ENCODE results near the gene DPYSL5.
"Not testable (repeated sequence)": the region's sequence is repeated elsewhere in the genome, so short reads cannot be mapped to it uniquely, and the experiment has no call there.

The DPYSL5 gene

GRCh38 chr2:26864226-26864625, 16.3 kb downstream of the DPYSL5 start:
- no peak for DNase-seq
- intact Hi-C loops (cut with DNase I), result no loop called here

GRCh38 chr2:26864646-26865045, 16.7 kb downstream of the DPYSL5 start:
- intact Hi-C loops (cut with DNase I), result no loop called here
- DNase-seq, result peak in 1 of 42 donors; percentile 28

GRCh38 chr2:26870585-26871095, 22.7 kb downstream of the DPYSL5 start:
- peak in 1 of 42 donors; percentile 6 for DNase-seq
- intact Hi-C loops (cut with DNase I), result no loop called here

- intact Hi-C loops (cut with DNase I), result no loop called here
- peak in 20 of 42 donors; percentile 13 to 78 (median 62) for DNase-seq
These were observed 25.5 kb downstream of the DPYSL5 start for GRCh38 chr2:26873286-26873983.

GRCh38 chr2:26874514-26874913, 26.6 kb downstream of the DPYSL5 start:
- intact Hi-C loops (cut with DNase I), result no loop called here
- DNase-seq, result peak in 3 of 42 donors; percentile 16 to 55 (median 19)

- intact Hi-C loops (cut with DNase I), result no loop called here
- DNase-seq, result peak in 23 of 42 donors; percentile 17 to 80 (median 51)
These were observed 27.2 kb downstream of the DPYSL5 start for GRCh38 chr2:26875065-26875634.

- no peak for DNase-seq
- intact Hi-C loops (cut with DNase I), result no loop called here
These were observed 27.9 kb downstream of the DPYSL5 start for GRCh38 chr2:26875808-26876207.

- intact Hi-C loops (cut with DNase I), result no loop called here
- peak in 2 of 42 donors; percentile 6 to 8 for DNase-seq
These were observed 28.3 kb downstream of the DPYSL5 start for GRCh38 chr2:26876260-26876659.

GRCh38 chr2:26877276-26877675, 29.3 kb downstream of the DPYSL5 start:
- DNase-seq, result peak in 3 of 42 donors; percentile 11 to 36 (median 15)
- intact Hi-C loops (cut with DNase I), result no loop called here

- peak in 2 of 42 donors; percentile 6 to 12 for DNase-seq
- intact Hi-C loops (cut with DNase I), result no loop called here
These were observed 32.2 kb downstream of the DPYSL5 start for GRCh38 chr2:26880161-26880560.

- intact Hi-C loops (cut with DNase I), result no loop called here
- DNase-seq, result peak in 3 of 42 donors; percentile 6 to 11 (median 6)
These were observed 33.0 kb downstream of the DPYSL5 start for GRCh38 chr2:26880910-26881435.

- intact Hi-C loops (cut with DNase I), result not testable (repeated sequence)
- peak in 6 of 42 donors; percentile 2 to 16 (median 7) for DNase-seq
These were observed 34.3 kb downstream of the DPYSL5 start for GRCh38 chr2:26882220-26882619.

GRCh38 chr2:26883956-26884355, 36.0 kb downstream of the DPYSL5 start:
- DNase-seq, result peak in 7 of 42 donors; percentile 7 to 32 (median 16)
- intact Hi-C loops (cut with DNase I), result no loop called here

- intact Hi-C loops (cut with DNase I), result no loop called here
- DNase-seq, result peak in 8 of 42 donors; percentile 6 to 34 (median 12)
These were observed 36.6 kb downstream of the DPYSL5 start for GRCh38 chr2:26884486-26884885.

GRCh38 chr2:26885651-26886329, 37.9 kb downstream of the DPYSL5 start:
- peak in 6 of 42 donors; percentile 4 to 29 (median 8) for DNase-seq
- intact Hi-C loops (cut with DNase I), result no loop called here

- intact Hi-C loops (cut with DNase I), result no loop called here
These were observed 38.8 kb downstream of the DPYSL5 start for GRCh38 chr2:26886736-26887135.

GRCh38 chr2:26887151-26887550, 39.2 kb downstream of the DPYSL5 start:
- peak in 5 of 42 donors; percentile 16 to 37 (median 23) for DNase-seq
- intact Hi-C loops (cut with DNase I), result no loop called here

More at GRCh38 chr2:26886736-26887135, 38.8 kb downstream of the DPYSL5 start:
- DNase-seq, result peak in 3 of 42 donors; percentile 5 to 11 (median 9)

- peak in 6 of 42 donors; percentile 5 to 26 (median 12) for DNase-seq
- intact Hi-C loops (cut with DNase I), result no loop called here
These were observed 41.9 kb downstream of the DPYSL5 start for GRCh38 chr2:26889796-26890195.

- peak in 9 of 42 donors; percentile 6 to 32 (median 10) for DNase-seq
- intact Hi-C loops (cut with DNase I), result no loop called here
These were observed 42.5 kb downstream of the DPYSL5 start for GRCh38 chr2:26890341-26891000.
